Activated T-helper 17 cell treated with anti-CD3 and anti-CD28 coated beads, Interleukin-2, amount 50 U/mL, for 72 hours (primary cell): ENCODE data around the gene EMC8. TPM values are rescaled to one million over a fixed set of nuclear protein-coding genes. Genes with fewer than 3 reads are reported as not detected.
"Not testable (repeated sequence)": the region's sequence is repeated elsewhere in the genome, so short reads cannot be mapped to it uniquely, and the experiment has no call there.

Source experiments
- ATAC-seq: fragments of 150-1000 bp; cut with Tn5 transposase; replicated peaks from 2 replicates; pipeline ENCODE4 v1.10.0; 2021; ENCODE audit warnings: mild to moderate bottlenecking, moderate library complexity
- H3K27ac Mint-ChIP-seq: one replicate; pipeline ENCODE4 v1.8.0; 2022; ENCODE audit warnings: mixed read lengths
- H3K27me3 Mint-ChIP-seq: one replicate; pipeline ENCODE4 v1.8.0; 2022; ENCODE audit warnings: mixed read lengths
- H3K36me3 Mint-ChIP-seq: one replicate; pipeline ENCODE4 v1.8.0; 2022; ENCODE audit warnings: low read depth, mild to moderate bottlenecking, mixed read lengths
- H3K4me1 Mint-ChIP-seq: one replicate; pipeline ENCODE4 v1.8.0; 2022; ENCODE audit warnings: mixed read lengths
- H3K4me3 Mint-ChIP-seq: one replicate; pipeline ENCODE4 v1.8.0; 2022; ENCODE audit warnings: mild to moderate bottlenecking, mixed read lengths
- H3K9me3 Mint-ChIP-seq: one replicate; pipeline ENCODE4 v1.8.0; 2022; ENCODE audit warnings: mixed read lengths
- total RNA-seq, 2 donors: library from RNA; stranded (reverse); gene quantifications; one replicate each; pipeline ENCODE4 v1.2.3, GENCODE V29; 2022

EMC8 gene
- total RNA-seq, 2 donors from 2014 or later = 17.4 to 42.7 TPM

DNA sequence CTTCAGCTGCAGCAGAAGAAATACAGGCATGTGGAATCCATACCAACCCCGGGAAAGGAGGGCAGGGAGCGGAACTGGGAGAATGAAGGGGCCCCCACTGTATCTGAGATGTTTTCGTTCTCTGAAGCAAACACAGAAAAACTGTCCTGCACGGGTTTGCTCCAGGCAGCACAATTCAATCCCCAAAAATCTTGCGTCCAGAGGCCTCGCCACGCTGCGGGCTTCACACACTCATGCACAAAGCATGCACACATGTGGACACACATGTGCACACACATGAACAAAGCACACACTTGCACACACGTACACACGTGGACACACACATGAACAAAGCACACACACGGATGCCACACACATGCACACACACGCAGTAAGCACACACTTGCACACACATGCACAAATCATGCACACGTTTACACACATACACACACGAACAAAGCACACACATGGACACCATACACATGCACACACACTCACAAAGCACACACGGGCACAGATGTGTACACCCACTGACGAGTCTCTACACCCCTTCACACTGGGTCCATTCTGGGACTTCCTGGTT lies 27.4 kb upstream of the EMC8 start:
- Mint-ChIP-seq H3K27ac (no peak overlapping the region), H3K9me3 (no peaks in the 10 kb centered on the region), H3K36me3 (no peaks in the 10 kb centered on the region), H3K4me3 (no peak overlapping the region), H3K4me1 (peaks cover 4% of the 10 kb centered on the region), H3K27me3 (peaks cover 22% of the 10 kb centered on the region)
- ATAC-seq = no peak

- ATAC-seq = no peak
- peaks cover 4% of the 10 kb centered on the region for H3K4me1 Mint-ChIP-seq
- H3K9me3 Mint-ChIP-seq = no peaks in the 10 kb centered on the region
- H3K4me3 Mint-ChIP-seq = no peak overlapping the region
- H3K36me3 Mint-ChIP-seq = no peaks in the 10 kb centered on the region
- no peak overlapping the region for H3K27ac Mint-ChIP-seq
- peaks cover 9% of the 10 kb centered on the region for H3K27me3 Mint-ChIP-seq
Observed at GRCh38 chr16:85825326-85825725, 26.0 kb upstream of the EMC8 start.

DNA sequence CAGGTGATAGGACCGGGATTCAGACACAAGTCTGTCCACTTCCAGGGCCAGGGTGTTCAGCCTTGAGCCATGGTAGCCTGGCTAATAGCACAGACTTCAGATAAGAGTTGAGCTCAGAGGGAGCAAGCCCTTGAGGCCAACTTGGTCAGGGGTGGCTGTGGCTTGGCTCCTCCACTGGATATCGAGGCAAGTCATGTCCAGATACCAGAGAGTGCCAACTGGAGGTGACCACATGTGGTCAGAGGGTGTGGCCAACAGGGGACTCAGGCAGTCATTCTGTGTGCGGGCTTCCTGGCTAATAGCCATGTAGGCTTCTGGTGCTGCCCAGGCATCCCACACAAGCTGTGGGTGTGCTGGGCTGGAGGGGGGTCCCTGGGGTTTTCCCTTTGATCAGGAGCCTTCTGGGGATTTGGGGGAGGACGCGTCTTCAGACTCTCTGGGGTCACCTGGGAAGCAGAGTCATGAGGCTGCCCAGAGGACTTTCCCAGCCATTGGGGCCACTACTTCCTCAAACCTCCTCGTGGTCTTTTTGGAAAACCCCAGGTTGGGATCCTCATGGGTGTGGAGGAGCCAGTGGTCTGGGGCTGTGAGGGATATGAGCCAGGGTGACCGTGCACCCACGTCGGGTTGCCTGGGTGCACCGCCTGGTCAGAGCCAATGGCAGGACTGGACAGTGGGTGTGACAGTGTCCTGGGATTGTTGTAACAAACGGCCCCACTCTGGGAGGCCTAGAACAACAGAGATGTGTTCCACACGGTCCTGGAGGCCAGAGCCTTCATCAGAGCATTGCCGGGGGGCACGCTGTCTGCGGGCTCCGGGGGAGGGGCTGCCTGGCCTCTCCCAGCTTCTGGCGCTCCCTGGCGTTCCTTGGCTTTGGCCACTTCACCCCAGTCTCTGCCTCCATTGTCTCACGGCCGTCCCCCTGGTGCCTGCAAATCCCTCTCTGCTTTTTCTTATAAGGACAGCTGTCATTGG lies 25.1 kb upstream of the EMC8 start:
- Mint-ChIP-seq H3K27me3 (peaks cover 9% of the 10 kb centered on the region), H3K9me3 (no peaks in the 10 kb centered on the region), H3K4me3 (no peak overlapping the region), H3K27ac (no peak overlapping the region), H3K4me1 (peaks cover 4% of the 10 kb centered on the region), H3K36me3 (no peaks in the 10 kb centered on the region)
- no peak for ATAC-seq

- Mint-ChIP-seq H3K27ac (no peak overlapping the region), H3K4me1 (no peaks in the 10 kb centered on the region), H3K27me3 (peaks cover 4% of the 10 kb centered on the region), H3K36me3 (no peaks in the 10 kb centered on the region), H3K9me3 (no peaks in the 10 kb centered on the region), H3K4me3 (no peak overlapping the region)
- no peak for ATAC-seq
Observed at GRCh38 chr16:85823328-85823920, 24.1 kb upstream of the EMC8 start.

DNA sequence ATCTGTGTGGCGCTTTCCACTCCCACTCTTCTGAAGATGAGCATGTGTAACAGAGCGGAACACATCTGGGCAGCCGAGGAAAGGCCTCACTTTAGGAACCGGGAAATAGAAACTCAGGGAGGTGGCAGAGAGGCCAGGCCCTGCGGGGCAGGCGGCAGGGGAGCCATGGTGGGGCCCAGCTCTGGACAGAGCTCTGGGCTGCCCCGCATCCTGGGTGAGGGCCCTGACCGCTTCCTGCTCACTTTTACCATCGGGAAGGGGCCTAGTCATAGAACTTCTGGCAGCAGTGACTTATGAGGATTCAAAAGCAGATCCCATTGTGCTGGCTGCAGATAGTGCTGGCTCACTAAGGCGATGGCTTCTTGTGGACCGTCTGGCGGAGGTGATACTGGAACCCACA lies 22.8 kb upstream of the EMC8 start:
- Mint-ChIP-seq H3K27me3 (peaks cover 4% of the 10 kb centered on the region), H3K36me3 (no peaks in the 10 kb centered on the region), H3K4me1 (no peaks in the 10 kb centered on the region), H3K27ac (no peak overlapping the region), H3K4me3 (no peak overlapping the region), H3K9me3 (no peaks in the 10 kb centered on the region)
- no peak for ATAC-seq

DNA sequence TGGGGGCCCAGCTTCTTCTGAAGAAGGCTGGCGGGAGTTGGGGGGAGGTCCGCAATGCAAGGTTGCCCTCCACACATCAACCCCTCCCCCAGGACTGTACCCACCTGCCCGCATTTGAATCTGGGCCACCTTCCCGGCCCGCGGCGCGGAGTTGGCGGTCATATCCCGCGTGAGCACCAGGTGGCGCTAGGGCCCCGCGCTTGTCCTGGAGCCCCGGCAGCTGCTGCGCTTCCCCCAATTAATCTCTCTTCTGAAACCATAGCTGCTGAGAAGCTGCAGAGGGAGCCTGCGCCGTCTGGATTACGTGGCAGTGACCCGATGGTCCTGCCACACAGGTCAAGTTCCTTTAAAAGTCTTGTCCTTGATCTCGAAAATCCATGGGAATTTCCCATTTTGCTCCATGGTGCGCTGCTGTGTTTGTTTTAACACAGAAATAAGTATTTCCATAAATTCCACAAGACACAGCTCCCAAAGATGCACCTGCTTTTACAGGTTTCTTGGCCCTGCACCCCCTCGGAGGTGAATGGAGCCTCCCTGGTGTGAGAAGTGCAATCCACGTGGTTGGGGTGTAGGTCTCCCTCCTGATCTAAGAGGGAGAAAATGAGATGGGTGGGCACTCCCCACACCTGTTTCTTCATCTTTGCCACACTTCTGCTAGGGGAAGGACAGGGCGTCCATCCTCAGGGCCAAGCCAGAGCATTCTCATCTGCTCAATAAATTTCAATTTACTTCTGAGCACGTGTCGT lies 22.2 kb upstream of the EMC8 start:
- peak; percentile 79 for ATAC-seq
- Mint-ChIP-seq H3K36me3 (no peaks in the 10 kb centered on the region), H3K4me1 (no peaks in the 10 kb centered on the region)

DNA sequence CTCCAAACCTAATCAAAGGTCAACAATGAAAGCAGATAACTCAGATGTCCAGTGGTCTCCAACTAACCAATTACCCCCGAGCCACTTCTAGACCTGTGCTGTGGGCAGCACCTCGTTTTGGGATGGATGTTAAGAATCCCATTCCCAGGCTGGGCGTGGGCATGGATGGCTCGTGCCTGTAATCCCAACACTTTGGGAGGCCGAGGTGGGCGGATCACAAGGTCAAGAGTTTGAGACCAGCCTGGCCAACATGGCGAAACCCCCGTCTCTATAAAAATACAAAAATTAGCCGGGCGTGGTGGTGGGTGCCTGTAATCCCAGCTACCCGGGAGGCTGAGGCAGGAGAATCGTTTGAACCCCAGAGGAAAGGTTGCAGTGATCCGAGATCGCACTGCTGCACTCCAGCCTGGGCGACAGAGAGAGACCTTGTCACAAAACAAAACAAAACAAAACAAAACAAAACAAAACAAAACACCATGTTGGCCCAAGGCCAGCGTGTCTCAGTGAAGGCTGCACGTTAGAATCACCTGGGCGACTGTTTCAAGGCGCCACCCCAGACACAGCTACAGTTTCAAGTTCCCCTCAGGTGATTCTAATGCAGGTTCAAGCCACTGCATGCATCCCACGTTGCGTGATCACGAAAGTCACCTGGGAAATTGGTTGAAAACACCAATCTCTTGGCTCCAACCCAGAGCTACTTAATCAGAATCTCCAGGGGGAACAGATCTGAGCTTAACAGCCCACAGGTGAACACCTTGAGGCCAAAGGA lies 21.4 kb upstream of the EMC8 start:
- Mint-ChIP-seq H3K36me3 (no peaks in the 10 kb centered on the region), H3K27me3 (no peaks in the 10 kb centered on the region), H3K4me3 (no peak overlapping the region), H3K4me1 (no peaks in the 10 kb centered on the region), H3K27ac (no peak overlapping the region), H3K9me3 (no peaks in the 10 kb centered on the region)
- no peak for ATAC-seq

More for the DNA sequence above, 22.2 kb upstream of the EMC8 start:
- Mint-ChIP-seq H3K9me3 (no peaks in the 10 kb centered on the region), H3K27me3 (peaks cover 4% of the 10 kb centered on the region), H3K4me3 (no peak overlapping the region), H3K27ac (no peak overlapping the region)

DNA sequence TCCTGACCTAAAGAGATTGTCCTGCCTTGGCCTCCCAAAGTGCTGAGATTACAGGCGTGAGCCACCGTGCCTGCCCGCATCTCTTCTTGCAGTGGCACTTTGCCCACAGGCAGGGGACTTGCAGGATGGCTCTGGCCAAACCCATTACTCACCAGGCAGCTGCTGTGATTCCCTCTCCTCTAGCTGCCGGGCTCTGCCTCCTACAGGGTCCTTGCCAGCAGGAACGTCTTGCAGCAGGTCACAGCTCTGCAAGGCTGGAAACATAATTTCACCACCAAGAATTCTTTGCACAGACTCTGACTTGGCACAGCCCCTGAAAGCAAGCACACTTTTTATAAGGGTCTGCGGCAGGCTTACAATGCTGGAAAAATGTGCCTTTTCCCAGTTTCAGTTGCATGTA lies 20.4 kb upstream of the EMC8 start:
- no peak overlapping the region for H3K4me3 Mint-ChIP-seq
- H3K27ac Mint-ChIP-seq = no peak overlapping the region
- no peak for ATAC-seq
- no peaks in the 10 kb centered on the region for H3K36me3 Mint-ChIP-seq
- no peaks in the 10 kb centered on the region for H3K27me3 Mint-ChIP-seq
- H3K9me3 Mint-ChIP-seq = no peaks in the 10 kb centered on the region
- H3K4me1 Mint-ChIP-seq = no peaks in the 10 kb centered on the region

DNA sequence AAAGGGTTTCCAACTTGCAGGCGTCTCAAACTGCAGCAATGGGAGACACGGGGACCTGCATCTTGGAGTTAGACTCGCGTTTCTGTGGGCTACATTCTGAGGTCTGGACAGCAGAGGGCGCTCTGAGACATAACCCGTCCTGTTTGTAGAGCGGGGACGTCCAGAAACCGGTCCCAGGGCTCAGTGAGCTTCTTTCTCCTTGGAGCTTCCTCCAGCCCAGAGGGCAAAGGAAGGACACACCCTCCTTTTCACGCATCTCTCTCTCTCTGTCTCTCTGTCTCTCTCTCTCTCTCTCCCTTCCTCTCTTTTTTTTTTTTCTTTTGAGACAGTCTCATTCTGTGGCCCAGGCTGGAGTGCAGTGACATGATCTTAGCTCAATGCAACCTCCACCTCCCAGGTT lies 19.9 kb upstream of the EMC8 start:
- H3K27me3 Mint-ChIP-seq = no peaks in the 10 kb centered on the region
- no peaks in the 10 kb centered on the region for H3K36me3 Mint-ChIP-seq
- H3K9me3 Mint-ChIP-seq = no peaks in the 10 kb centered on the region
- no peak overlapping the region for H3K27ac Mint-ChIP-seq
- no peaks in the 10 kb centered on the region for H3K4me1 Mint-ChIP-seq
- no peak overlapping the region for H3K4me3 Mint-ChIP-seq
- peak; percentile 85 for ATAC-seq

DNA sequence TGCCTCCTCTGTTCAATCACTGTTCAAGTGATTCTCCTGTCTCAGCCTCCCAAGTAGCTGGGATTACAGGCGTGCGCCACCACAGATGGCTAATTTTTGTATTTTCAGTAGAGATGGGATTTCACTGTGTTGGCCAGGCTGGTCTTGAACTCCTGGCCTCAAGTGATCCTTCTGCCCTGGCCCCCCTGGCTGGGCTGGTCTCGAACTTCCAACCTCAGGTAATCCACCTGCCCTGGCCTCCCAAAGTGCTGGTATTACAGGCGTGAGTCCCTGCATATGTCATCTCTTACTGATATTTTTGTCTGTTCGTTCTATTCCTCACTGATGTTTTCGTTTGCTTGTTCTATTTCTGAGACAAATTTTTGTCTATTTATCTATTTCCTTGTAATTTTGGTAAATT lies 17.9 kb upstream of the EMC8 start:
- H3K4me1 Mint-ChIP-seq, ATAC-seq, H3K36me3 Mint-ChIP-seq, H3K4me3 Mint-ChIP-seq, H3K27me3 Mint-ChIP-seq, H3K27ac Mint-ChIP-seq, H3K9me3 Mint-ChIP-seq: not testable (repeated sequence)

DNA sequence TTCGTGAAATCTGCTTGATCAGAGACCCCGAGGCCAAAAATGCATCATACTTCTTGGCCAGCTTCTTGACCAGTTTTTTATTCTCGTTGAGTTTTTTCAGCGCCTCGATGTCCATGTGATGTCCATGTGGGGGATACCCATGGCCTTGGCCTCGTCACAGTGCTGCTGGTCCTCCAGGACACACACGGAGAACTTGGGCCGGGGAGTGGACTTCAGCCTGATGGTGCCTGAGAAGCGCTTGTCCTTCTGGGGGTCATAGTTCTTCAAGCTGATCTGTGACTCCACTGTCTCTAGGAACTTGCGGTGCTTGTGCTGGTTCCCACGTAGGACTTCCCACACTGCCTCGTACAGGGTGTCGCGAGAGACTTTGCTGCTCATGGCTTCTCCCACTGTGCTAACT lies 16.8 kb upstream of the EMC8 start:
- ATAC-seq = no peak
- Mint-ChIP-seq H3K4me3 (no peak overlapping the region), H3K27me3 (peaks cover 7% of the 10 kb centered on the region), H3K27ac (no peak overlapping the region), H3K36me3 (no peaks in the 10 kb centered on the region), H3K4me1 (no peaks in the 10 kb centered on the region), H3K9me3 (no peaks in the 10 kb centered on the region)

GRCh38 chr16:85812811-85813700 lies 13.7 kb upstream of the EMC8 start:
- Mint-ChIP-seq H3K4me3 (no peak overlapping the region), H3K36me3 (no peaks in the 10 kb centered on the region), H3K9me3 (no peaks in the 10 kb centered on the region), H3K4me1 (no peaks in the 10 kb centered on the region), H3K27ac (no peak overlapping the region), H3K27me3 (peaks cover 7% of the 10 kb centered on the region)
- no peak for ATAC-seq
